Kidney (tissue), 14 donors: ENCODE results near the gene ITCH. TPM values are rescaled to one million over a fixed set of nuclear protein-coding genes. Genes with fewer than 3 reads are reported as not detected.

ENCODE experiments used
- DNase-seq, 5 donors: peaks; one replicate each; pipeline ENCODE4 v3.0.0-alpha.2; 2013 to 2020
- FAIRE-seq: peaks from 2 replicates; lab custom pipeline; 2012; peaks lifted over from hg19 to GRCh38; lab: Jason Lieb, UNC
- H3K27ac ChIP-seq, 2 donors: one replicate each; pipeline ENCODE4 v1.7.0; 2013; ENCODE audit warnings: low read depth in 2 of 2, low read length in 2 of 2, inconsistent platforms in 1 of 2
- H3K27me3 ChIP-seq: one replicate; pipeline ENCODE4 v1.7.1; 2013; ENCODE audit warnings: low read length, inconsistent platforms; ENCODE audit not compliant: control insufficient read depth, insufficient read depth
- H3K36me3 ChIP-seq, 3 donors: one replicate each; pipeline versions ENCODE4 v1.7.0 to v1.7.1; 2013; ENCODE audit warnings: low read length in 3 of 3, control low read depth in 1 of 3, inconsistent platforms in 1 of 3; ENCODE audit not compliant: insufficient read depth in 3 of 3, control insufficient read depth in 2 of 3
- H3K4me1 ChIP-seq, 3 donors: one replicate each; pipeline versions ENCODE4 v1.7.0 to v1.7.1; 2013; ENCODE audit warnings: low read length in 3 of 3, inconsistent platforms in 1 of 3, low read depth in 1 of 3; ENCODE audit not compliant: control insufficient read depth in 2 of 3, insufficient read depth in 2 of 3
- H3K4me3 ChIP-seq, 3 donors: one replicate each; pipeline versions ENCODE4 v1.7.0 to v1.8.1; 2013; ENCODE audit warnings: low read length in 3 of 3, control low read depth in 1 of 3, inconsistent platforms in 1 of 3
- H3K9ac ChIP-seq, 3 donors: one replicate each; pipeline versions ENCODE4 v1.7.0 to v1.7.1; 2013; ENCODE audit warnings: low read length in 3 of 3, control low read depth in 1 of 3, inconsistent platforms in 1 of 3
- H3K9me3 ChIP-seq, 3 donors: one replicate each; pipeline versions ENCODE4 v1.7.0 to v1.7.1; 2013; ENCODE audit warnings: low read length in 3 of 3, control low read depth in 1 of 3, inconsistent platforms in 1 of 3; ENCODE audit not compliant: control insufficient read depth in 2 of 3, insufficient read depth in 1 of 3
- CTCF ChIP-seq: IDR thresholded peaks from 3 replicates; pipeline ENCODE4 v1.5.1; 2012; ENCODE audit warnings: mild to moderate bottlenecking, moderate library complexity, borderline replicate concordance; ENCODE audit not compliant: insufficient read depth; ENCODE audit errors: extremely low read depth
- intact Hi-C: fragments of 100-400 bp; cut with DNase I; formaldehyde crosslinking; loops from one replicate; pipeline ENCODE4 v1.11.1; 2022
- polyA plus RNA-seq: library from polyadenylated mRNA; stranded (reverse); fragments of 350-450 nt; fragmentation: Illumina TruSeq; extraction: RNeasy Lipid Tissue Mini Kit (QIAGEN cat#74804); gene quantifications from one replicate; pipeline ENCODE4 v1.2.3, GENCODE V29; 2014; ENCODE audit warnings: low read depth, low replicate concordance; ENCODE audit not compliant: insufficient read depth
- total RNA-seq: library from RNA; stranded (reverse); fragmentation: NEBNext Ultra II Directional; extraction: Animal tissue kit (Norgen Biotek cat#: 25700); gene quantifications from one replicate; pipeline ENCODE4 v1.2.1, GENCODE V29; 2021
- donor health status: control.
- donor health status: control.
- donor health status: control.
- donor health status: control.
- donor health status: control.
- donor health status: DM: yes; HTN: yes; CAD: no.
- donor health status: Normal renal cell carcinoma (clear cell type).

ITCH gene
- total and polyA plus RNA-seq, 2 donors from 2014 or later, result 10.1 to 63.1 TPM

- intact Hi-C loops, result no loop called here
- DNase-seq (peak in 1 of 5 donors; percentile 14), FAIRE-seq (no peak)
- no peak for TF ChIP-seq CTCF
- peaks cover 0 to 10% (median 7%) of the 10 kb centered on the region in 3 donors for H3K4me1 ChIP-seq
- H3K4me3 ChIP-seq, result no peak overlapping the region
- H3K9me3 ChIP-seq, result no peaks in the 10 kb centered on the region
- no peaks in the 10 kb centered on the region for H3K27me3 ChIP-seq
- no peak overlapping the region for H3K9ac ChIP-seq
- peaks cover 3 to 60% (median 44%) of the 10 kb centered on the region in 3 donors for H3K36me3 ChIP-seq
- H3K27ac ChIP-seq, result no peak overlapping the region
Measured at GRCh38 chr20:34532320-34532719, 169.2 kb downstream of the ITCH start.

- TF ChIP-seq CTCF, result no peak
- Histone ChIP-seq H3K4me1 (peaks cover 0 to 7% (median 6%) of the 10 kb centered on the region in 3 donors), H3K36me3 (peaks cover 3 to 56% (median 40%) of the 10 kb centered on the region in 3 donors), H3K9me3 (no peaks in the 10 kb centered on the region), H3K27ac (no peak overlapping the region), H3K27me3 (no peaks in the 10 kb centered on the region), H3K9ac (no peak overlapping the region), H3K4me3 (no peak overlapping the region)
- no peak for FAIRE-seq
- intact Hi-C loops, result no loop called here
- no peak for DNase-seq
Measured at GRCh38 chr20:34532756-34533155, 169.7 kb downstream of the ITCH start.

DNA sequence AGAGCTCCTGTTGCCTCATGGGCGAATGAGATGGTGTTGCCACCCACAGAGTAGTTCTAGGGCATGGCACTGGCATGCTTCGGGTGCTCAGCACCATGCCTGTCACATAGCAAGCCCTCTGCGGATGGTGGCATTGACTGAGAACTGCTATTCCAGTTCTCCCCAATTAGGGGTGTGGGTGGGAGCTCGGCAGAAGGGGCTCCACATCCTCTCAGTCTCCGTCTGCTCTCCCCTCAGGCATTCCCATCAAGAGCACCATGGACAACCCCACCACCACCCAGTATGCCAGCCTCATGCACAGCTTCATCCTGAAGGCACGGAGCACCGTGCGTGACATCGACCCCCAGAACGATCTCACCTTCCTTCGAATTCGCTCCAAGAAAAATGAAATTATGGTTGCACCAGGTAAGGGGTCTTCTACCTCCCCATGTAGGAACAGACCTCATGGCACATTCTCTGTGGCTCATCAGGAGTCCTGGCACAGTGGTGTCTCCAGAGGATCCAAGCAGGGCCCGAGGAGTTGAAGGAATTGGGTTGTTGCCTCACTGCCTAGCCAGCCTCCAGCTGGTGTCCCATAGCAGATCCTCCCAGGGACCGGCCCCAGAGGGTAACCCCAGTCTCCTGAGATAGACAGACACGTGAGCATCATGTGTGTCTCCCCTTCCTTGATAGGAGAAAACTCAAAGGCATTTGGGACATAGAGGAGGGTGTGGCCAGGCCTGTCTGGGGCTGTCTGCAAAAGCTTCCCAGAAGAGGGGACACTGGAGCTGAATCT lies 171.5 kb downstream of the ITCH start:
- H3K4me3 ChIP-seq, result no peak overlapping the region
- intact Hi-C loops, result no loop called here
- H3K36me3 ChIP-seq, result peaks cover 3 to 51% (median 37%) of the 10 kb centered on the region in 3 donors
- H3K9ac ChIP-seq, result no peak overlapping the region
- FAIRE-seq (no peak), DNase-seq (no peak)
- H3K27me3 ChIP-seq, result no peaks in the 10 kb centered on the region
- TF ChIP-seq CTCF, result no peak
- no peak overlapping the region for H3K27ac ChIP-seq
- peaks cover 0 to 3% (median 0%) of the 10 kb centered on the region in 3 donors for H3K4me1 ChIP-seq
- no peaks in the 10 kb centered on the region for H3K9me3 ChIP-seq
